Germinal center (tissue), 1 donor: ENCODE data around the gene TRMT6.

Experiments
- DNase-seq: peaks from one replicate; pipeline ENCODE4 v3.0.0; 2012; ENCODE audit warnings: mixed read lengths, low spot score

Gene TRMT6

DNA sequence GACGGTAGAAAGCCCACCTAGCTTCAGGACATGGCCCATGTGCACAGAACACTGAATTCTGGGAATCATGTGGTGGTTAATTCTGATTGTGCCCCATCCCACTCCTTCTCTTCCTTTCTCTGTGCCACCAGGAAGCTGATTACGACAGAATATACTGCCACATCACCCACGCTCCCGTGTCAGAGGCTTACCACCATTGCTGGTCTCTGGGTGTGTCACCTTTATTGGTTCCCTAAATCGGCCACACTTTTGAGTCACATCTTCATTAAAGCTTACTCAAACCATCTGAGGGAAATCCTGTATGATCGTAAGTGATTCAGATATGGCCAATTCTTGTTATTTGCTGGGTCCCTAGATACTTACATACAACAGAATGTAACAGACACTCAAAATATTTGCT, 3.1 kb downstream of the TRMT6 start:
- DNase-seq = no peak

GRCh38 chr20:5945963-5946362, 4.4 kb downstream of the TRMT6 start:
- no peak for DNase-seq

GRCh38 chr20:5938456-5939029, 11.8 kb downstream of the TRMT6 start:
- no peak for DNase-seq

DNA sequence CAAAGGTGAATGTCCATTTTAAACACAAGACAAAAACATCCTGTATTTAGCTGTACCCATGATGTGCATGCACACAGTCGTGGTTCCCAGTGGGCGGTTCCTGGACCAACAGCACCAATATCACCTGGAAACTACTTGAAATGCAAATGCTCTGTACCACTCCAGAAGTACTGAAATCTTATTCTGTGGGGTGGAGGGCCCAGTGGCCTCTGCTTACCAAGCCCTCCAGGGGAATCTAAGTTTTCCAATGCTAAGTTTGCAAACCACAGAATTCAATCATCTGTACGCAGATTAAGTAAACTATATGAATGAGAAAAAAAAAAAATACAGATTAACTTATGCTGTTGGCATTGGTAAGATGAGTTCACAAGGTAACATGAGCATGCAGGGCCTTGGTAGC, 14.1 kb downstream of the TRMT6 start:
- no peak for DNase-seq

DNA sequence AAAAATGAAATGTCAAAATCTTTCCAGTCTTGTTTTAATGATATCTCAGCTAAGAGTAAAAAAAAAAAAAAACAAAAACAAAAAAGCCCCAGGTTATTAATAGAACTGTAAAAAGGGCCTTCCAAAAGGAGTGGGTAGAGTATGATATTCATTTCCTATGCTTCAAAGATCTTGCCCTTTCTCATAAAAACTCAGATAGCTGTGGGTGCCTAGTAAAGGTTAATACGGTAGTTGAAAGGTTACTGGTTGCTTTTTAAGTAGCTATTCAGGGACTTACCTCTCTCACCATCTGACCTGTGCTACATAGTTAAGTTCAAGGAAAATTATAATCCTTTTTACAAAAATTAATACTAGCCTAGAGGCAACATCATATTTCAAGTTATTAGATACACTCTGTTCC, 14.9 kb downstream of the TRMT6 start:
- DNase-seq = no peak

DNA sequence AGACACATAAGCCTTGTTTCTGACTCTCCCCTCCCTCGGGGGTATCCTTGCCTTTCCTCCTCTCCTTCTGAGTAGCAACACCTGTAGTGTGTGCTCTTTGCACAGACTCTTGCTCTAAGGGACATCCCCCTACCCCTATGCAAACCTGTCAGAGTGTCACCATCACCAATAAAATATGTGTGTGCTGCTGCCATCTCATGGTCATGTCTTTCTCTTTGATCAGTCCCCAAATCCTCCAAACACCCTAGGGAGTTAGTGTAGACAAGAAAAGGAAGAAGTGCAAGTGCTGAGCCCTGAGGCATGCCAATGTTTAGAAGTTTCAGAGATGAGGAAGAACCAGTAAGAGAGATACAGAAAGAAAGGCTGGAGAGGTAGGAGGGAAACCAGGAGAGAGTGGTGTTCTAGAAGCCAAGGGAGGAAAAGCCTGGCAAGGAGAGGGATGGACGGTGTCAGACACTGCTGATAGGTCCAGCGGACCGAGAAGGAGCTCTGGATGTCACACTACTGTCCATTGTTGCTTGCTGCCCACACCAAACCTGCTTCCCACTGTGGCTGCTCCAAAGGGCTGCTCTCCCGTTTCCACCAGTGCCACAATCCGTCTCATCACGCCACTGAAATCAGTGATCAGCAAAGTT, 16.4 kb downstream of the TRMT6 start:
- peak; percentile 42 for DNase-seq

GRCh38 chr20:5932796-5933195, 17.5 kb downstream of the TRMT6 start:
- no peak for DNase-seq

DNA sequence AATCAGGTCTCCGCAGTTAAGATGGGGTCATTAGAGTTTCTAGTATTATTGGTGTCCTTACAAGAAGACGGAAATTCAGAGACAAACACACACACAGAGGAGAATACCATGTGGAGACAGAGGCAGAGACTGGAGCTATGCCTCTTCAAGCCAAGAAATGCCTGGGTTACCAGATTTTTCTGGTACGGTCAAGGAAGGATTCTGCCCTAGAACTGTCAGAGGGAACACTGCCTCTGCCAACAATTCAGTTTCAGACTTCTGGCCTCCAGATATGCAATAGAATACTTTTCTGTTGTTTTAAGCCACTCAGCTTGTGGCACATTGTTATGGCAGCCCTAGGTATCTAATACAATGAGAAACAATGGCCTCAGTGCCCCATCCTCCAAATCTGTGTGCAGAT, 18.9 kb downstream of the TRMT6 start:
- no peak for DNase-seq

GRCh38 chr20:5928836-5929715, 21.3 kb downstream of the TRMT6 start:
- DNase-seq = no peak

DNA sequence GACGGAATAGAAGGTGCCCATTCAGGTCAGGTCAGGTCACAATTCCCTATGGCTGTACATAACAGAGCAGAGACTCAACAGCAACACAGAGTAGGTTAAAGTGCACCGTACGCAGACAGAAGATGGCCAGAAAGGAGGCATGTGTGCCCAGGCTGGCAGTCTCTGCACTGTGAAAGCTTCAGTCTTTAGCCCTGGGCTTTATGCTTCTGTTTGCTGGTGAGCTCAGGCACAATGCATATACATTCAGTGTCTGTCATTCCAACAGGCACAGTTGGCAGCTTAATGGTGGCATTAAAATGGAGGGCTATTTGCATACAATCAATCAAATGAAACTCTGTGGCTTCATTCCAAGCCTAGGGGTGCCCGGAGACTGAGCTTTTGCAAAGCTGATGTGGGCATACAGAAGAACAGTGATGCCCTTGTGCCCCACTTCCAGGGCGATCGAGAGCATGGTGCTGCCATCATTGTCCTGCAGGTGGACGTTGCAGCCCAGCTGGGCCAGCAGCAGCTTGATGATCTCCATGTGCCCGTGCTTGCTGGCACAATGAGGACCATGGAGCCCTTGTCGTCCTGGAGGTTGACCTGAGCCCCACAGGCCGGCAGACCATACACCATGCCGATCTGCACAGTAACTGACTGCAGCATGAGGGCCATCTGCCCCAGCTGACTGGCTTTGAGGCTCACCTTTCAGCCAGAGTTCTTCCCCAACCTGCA, 22.4 kb downstream of the TRMT6 start:
- no peak for DNase-seq

GRCh38 chr20:5925551-5925950, 24.8 kb downstream of the TRMT6 start:
- DNase-seq = no peak

- no peak for DNase-seq
Observed at GRCh38 chr20:5923493-5923892, 26.8 kb downstream of the TRMT6 start.

- no peak for DNase-seq
Observed at GRCh38 chr20:5920581-5920980, 29.8 kb downstream of the TRMT6 start.

DNA sequence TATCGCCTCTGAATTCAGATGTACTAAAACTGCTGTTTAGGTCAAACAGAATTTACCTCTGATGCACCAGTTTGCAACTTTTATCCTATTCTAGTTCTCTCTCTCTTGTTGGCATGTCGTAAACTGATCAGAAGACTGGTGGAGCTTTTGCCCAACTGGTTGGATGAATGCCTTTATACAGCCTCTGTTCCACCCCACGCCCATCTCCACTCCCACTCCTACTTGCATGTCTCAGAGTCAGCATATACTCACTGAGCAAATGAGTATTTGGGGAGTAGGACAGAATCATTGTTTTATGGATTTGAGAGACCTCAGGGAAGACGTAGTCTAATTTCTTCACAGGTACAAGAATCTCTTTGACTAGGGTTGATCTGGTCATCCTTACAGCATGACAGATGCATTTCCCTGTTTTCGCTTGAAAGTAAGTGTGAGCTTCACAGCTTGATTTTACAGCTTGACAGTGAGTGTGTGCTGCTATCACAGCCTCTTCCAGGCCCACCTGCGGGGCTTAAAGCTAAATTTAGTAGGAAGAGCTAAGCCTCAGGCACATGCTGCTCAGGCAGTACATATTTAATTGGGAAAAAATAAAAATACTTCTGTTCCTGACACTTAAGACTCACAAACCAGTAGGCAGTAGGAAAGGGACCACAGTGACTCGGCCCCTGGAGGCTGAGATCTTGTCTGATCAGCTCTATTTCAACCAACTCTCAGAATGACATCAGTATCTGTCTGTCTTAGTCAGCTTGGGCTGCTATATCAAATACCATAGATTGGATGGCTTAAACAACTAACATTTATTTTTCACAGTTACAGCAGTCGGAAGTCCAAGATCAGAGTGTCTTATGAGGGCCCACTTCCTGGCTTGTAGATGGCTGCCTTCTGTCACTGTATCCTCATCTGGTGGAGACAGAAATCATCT, 30.4 kb downstream of the TRMT6 start:
- no peak for DNase-seq

DNA sequence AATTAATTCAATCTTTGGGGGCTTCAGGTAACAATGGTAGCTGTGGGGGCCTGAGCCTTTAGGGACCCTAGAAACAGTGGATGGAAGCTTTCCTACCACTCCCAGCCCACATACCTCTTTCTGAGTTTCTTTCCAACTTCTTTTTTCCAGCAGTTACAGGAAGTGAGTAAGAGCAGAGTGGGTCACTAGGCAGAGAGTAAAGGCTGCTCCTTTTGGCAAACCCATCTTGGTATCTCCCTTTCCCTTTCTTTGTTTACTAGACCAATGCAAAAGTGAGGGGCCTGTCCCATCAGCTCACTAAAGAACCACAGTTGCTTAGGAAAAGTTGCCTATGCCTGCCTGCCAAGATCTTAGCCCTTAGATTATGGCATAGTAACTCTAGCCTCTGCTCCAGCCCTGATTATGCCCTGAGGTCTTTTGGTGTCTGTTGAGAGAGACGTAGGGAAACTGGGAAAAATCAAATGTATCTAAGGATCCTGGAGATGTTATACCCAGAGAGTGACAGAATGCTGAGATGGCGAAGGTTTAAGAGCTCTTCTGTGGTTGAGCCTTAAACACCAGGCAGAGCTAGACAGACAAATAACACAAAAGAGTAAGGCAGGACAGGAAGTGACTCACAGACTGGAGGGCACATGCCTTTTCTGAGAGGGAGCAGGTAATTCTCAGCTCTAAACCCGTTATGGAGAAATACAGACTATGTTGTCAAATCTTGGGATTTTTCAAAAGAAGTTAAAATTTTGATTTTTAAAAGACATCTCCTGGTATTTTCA, 31.3 kb downstream of the TRMT6 start:
- DNase-seq = no peak

- no peak for DNase-seq
Observed at GRCh38 chr20:5914859-5915258, 35.5 kb downstream of the TRMT6 start.

DNA sequence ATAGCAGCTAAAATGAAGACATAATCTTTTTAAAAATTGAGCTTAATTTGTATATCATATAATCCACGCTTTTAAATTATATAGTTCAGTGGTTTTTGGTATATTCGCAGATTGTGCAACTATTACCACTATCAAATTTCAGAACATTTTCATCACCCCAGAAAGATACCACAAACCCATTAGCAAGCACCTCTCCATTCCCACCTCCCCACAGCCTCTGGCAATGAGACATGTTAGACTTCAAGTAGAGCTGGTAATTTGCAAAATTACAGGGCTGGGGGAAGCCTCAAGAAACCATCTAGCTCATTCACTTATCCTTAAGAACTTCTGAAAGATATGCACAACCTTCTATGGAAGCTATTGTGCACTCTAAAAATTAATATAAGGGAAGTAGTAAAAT, 37.2 kb downstream of the TRMT6 start:
- no peak for DNase-seq

DNA sequence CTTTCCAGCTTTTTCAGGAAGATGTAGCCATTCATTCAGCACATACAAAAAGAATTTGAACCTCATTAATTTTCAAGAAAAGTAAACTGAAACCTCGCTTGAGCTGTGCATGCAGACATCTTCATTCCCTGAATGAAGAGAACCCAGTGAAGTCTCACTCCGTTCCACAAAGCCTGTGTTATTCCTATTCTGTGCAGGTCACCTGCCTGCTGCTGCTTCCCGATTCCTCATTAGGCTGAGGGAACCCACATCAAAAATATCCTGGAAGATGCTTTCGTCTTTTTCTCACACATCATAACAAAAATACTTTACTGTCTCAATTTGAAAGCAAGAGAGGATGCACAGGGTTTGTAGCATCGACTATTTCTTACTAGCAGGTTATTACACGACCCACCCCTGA, 40.1 kb downstream of the TRMT6 start:
- DNase-seq = no peak

GRCh38 chr20:5908981-5909380, 41.4 kb downstream of the TRMT6 start:
- DNase-seq = no peak

- no peak for DNase-seq
Observed at GRCh38 chr20:5900908-5901307, 49.4 kb downstream of the TRMT6 start.

- no peak for DNase-seq
Observed at GRCh38 chr20:5899444-5899843, 50.9 kb downstream of the TRMT6 start.
